AG10803 (cell line): ENCODE results near the gene UROS.

Experiments used
- DNase-seq: peaks from one replicate; pipeline ENCODE4 v3.0.0; 2010; ENCODE audit warnings: low read depth
- H3K4me3 ChIP-seq: 2 replicates; pipeline ENCODE4 v1.5.1; 2011; ENCODE audit warnings: mild to moderate bottlenecking, low read length, control low read depth
- TF ChIP-seq, protein P1 (sequence below): conservative IDR thresholded peaks from 2 replicates; pipeline ENCODE4 v1.5.1; 2011; ENCODE audit warnings: mild to moderate bottlenecking, low read length, control low read depth, inconsistent platforms

The UROS gene

DNA sequence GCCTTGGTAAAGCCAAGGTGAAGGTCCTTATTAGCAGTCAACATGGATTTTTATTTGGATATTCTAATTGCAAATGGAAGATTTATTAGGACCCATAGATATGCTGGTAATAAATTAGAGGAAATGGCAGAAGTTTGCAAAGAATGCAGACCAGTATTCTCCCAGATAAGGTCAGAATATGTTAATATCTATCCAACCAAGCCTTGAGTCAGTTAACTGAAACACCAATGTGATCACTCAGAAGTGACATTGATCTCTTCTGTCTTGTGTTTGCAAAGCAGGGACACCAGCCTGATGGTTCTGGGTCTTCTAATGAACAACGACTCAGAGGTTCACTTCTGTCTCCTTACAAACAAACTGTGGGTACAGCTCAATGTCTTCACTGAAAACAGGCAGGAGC lies 21.5 kb downstream of the UROS start:
- no peak for DNase-seq
- TF ChIP-seq, protein P1, sequence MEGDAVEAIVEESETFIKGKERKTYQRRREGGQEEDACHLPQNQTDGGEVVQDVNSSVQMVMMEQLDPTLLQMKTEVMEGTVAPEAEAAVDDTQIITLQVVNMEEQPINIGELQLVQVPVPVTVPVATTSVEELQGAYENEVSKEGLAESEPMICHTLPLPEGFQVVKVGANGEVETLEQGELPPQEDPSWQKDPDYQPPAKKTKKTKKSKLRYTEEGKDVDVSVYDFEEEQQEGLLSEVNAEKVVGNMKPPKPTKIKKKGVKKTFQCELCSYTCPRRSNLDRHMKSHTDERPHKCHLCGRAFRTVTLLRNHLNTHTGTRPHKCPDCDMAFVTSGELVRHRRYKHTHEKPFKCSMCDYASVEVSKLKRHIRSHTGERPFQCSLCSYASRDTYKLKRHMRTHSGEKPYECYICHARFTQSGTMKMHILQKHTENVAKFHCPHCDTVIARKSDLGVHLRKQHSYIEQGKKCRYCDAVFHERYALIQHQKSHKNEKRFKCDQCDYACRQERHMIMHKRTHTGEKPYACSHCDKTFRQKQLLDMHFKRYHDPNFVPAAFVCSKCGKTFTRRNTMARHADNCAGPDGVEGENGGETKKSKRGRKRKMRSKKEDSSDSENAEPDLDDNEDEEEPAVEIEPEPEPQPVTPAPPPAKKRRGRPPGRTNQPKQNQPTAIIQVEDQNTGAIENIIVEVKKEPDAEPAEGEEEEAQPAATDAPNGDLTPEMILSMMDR, result no peak

DNA sequence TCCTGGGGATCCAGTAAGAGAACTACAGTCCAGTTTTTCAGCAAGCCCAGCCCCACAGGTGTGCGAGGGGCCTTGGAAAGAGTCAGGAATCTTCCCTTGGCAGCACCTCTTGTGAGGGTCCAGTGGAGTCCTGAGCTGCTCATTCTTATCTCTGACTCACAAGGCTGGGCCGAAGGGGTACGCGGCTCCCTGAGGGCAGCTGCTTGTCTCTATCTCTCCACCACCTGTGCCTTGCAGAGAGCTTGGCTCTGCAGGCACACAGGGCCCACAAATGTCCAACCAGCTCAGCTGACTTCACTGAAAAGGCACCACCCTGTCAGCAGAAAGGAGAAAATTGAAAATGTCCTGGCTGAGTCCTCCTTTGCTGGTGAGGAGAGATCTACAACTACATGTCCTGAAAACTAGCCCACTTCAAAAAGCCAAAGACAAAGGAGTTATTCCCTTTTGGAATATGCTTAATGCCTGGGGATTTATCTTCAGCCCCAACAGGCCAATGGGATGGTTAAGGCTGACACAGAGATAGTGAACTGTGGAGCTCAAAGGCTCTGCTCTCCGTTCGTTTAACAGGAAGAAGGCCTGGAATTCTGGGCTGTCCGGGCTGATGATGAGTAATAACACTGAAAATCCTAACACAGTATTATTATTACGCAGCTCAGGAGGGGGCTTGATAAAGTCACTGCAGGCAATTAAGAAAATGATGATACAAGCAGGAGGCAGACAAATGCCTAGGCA lies 23.4 kb downstream of the UROS start:
- no peak for DNase-seq
- H3K4me3 ChIP-seq, result no peak overlapping the region
- TF ChIP-seq, protein P1, result no peak

More for the DNA sequence above, 21.5 kb downstream of the UROS start:
- no peak overlapping the region for H3K4me3 ChIP-seq

DNA sequence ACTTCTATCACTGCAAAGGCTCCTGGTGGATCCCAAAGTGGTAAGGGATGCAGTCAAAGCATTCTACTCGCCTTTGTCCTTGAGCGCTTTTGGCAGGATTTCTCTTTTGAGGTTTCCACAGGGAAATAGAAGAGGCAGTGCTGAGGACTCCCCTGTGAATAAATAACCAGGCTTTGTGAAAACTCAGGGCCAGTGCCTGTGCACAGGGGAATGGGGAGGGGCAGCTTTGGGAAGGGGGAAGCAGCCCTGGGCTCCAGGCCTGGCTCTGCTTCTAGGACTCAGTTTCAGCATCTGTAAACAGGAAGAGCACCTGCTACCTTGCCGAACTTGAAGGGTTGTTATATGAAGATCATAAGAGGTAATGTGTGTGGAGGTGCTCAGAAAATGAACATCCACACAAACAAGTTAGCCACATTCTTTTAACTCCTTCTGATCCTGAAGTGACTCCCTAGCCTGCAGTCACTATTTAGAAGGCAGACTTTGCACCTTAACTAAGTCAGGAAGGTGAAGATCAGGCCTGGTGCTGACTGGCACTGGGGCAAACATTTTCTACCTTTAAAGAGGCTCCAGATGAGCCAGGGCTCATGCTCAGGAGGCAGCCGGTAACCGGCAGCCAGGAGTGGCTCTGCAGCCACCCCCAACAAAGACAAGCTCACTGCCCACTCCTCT lies 24.9 kb downstream of the UROS start:
- H3K4me3 ChIP-seq, result no peak overlapping the region
- DNase-seq, result no peak
- TF ChIP-seq, protein P1, result no peak

DNA sequence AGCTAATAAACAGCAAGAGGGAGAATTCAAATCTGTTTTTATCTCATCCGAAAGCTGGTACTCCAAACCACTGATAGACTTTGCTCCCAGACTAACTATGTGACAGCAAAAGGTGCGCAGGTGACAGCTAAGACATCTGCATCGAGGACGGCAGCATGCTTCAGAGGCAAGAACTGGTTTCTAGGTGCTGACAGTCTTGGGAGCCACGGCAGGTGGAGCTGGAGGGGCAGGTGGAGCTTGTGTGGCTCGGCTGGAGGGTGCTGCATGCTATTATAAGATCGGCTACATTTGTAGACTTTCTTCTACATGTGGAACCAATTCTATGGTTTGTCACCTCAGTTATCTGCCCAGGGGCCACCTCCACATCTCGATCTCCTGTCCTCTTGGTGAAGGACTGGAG lies 25.6 kb downstream of the UROS start:
- TF ChIP-seq, protein P1, result no peak
- no peak for DNase-seq
- H3K4me3 ChIP-seq, result no peak overlapping the region

DNA sequence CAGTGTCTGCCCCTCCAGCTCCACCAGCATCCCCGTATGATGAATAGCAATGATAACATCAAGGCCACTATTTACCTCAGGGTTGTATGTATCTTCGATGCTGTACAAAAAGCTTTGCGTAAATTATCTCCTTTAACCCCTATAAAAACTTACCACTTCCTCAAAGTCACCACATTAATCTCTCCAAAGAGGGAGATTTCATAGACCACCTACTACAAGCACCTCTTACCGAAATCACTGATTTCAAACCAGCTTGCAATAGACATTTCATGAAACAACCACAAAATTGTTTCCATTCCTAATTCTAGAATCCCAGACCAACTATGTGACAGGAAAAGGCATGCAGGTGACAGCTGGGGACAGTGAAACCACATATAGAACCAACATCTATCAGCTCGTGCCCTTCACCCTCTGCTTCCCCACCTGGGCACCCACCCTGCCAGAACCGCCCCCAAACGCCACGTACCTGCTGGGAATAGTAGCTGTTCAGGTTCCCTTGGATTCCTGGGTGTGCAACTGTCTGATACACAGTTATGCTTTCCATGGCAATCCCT lies 27.3 kb downstream of the UROS start:
- no peak overlapping the region for H3K4me3 ChIP-seq
- TF ChIP-seq, protein P1, result no peak
- DNase-seq, result no peak

DNA sequence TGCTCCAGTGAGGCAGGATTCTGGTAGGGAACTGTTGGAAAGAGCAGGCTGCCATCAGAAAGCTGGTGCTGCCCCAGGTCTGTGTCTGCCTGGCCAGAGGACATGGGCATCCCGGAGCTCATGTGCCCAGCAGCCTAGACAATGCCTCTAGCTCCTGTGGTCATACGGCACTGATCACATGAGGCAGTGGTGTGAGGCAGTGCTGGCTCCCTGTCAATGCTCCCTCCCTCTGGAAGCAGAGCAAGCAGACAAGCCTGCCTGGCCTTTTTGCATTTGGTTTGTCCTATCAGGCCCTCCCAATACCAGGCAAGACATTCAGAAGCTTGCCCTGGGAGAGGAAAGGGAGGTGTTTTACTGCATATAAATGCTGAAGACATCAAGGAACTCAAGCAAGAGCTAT lies 27.9 kb downstream of the UROS start:
- no peak overlapping the region for H3K4me3 ChIP-seq
- no peak for DNase-seq
- TF ChIP-seq, protein P1, result no peak
